Measurements from ENCODE around the gene RRM1. TPM values are rescaled to one million over a fixed set of nuclear protein-coding genes. Genes with fewer than 3 reads are reported as not detected.
"Not testable (repeated sequence)": the region's sequence is repeated elsewhere in the genome, so short reads cannot be mapped to it uniquely, and the experiment has no call there.

The RRM1 gene
- total and polyA plus RNA-seq, 2 donors from 2014 or later = 17.7 to 33.0 TPM

- H3K9ac ChIP-seq (ENCODE audit: low read length in 3 of 3) = no peak overlapping the region
- no peak overlapping the region for H3K4me3 ChIP-seq (ENCODE audit: low read length in 3 of 3)
- no peak for FAIRE-seq
These were observed 46.3 kb upstream of the RRM1 start for GRCh38 chr11:4048340-4048739.

GRCh38 chr11:4049006-4049405 lies 45.6 kb upstream of the RRM1 start:
- Histone ChIP-seq H3K4me1 (ENCODE audit: control insufficient read depth in 2 of 3, insufficient read depth in 2 of 3, low read depth in 1 of 3, low read length in 3 of 3) (peaks cover 0 to 4% (median 0%) of the 10 kb centered on the region in 3 donors), H3K9ac (ENCODE audit: low read length in 3 of 3) (no peak overlapping the region), H3K4me3 (ENCODE audit: low read length in 3 of 3) (no peak overlapping the region), H3K27me3 (ENCODE audit: control insufficient read depth, insufficient read depth, low read length) (no peaks in the 10 kb centered on the region), H3K9me3 (ENCODE audit: control insufficient read depth in 2 of 3, insufficient read depth in 1 of 3, low read length in 3 of 3) (no peaks in the 10 kb centered on the region), H3K27ac (ENCODE audit: low read depth in 2 of 2, low read length in 2 of 2) (no peak overlapping the region), H3K36me3 (ENCODE audit: control insufficient read depth in 2 of 3, insufficient read depth in 3 of 3, low read length in 3 of 3) (no peaks in the 10 kb centered on the region)
- no peak for DNase-seq
- FAIRE-seq = no peak
- intact Hi-C loops (cut with DNase I) = no loop called here
- no peak for TF ChIP-seq CTCF (IDR thresholded peaks at IDR 0.05; ENCODE audit: borderline replicate concordance, extremely low read depth, insufficient read depth)

More at GRCh38 chr11:4048340-4048739, 46.3 kb upstream of the RRM1 start:
- no peak for DNase-seq
- H3K27ac ChIP-seq (ENCODE audit: low read depth in 2 of 2, low read length in 2 of 2) = no peak overlapping the region
- no peaks in the 10 kb centered on the region for H3K27me3 ChIP-seq (ENCODE audit: control insufficient read depth, insufficient read depth, low read length)
- H3K36me3 ChIP-seq (ENCODE audit: control insufficient read depth in 2 of 3, insufficient read depth in 3 of 3, low read length in 3 of 3) = no peaks in the 10 kb centered on the region
- TF ChIP-seq CTCF (IDR thresholded peaks at IDR 0.05; ENCODE audit: borderline replicate concordance, extremely low read depth, insufficient read depth) = no peak
- intact Hi-C loops (cut with DNase I) = no loop called here
- H3K9me3 ChIP-seq (ENCODE audit: control insufficient read depth in 2 of 3, insufficient read depth in 1 of 3, low read length in 3 of 3) = no peaks in the 10 kb centered on the region
- H3K4me1 ChIP-seq (ENCODE audit: control insufficient read depth in 2 of 3, insufficient read depth in 2 of 3, low read depth in 1 of 3, low read length in 3 of 3) = peaks cover 0 to 4% (median 0%) of the 10 kb centered on the region in 3 donors

- TF ChIP-seq CTCF (IDR thresholded peaks at IDR 0.05; ENCODE audit: borderline replicate concordance, extremely low read depth, insufficient read depth) = no peak
- H3K27ac ChIP-seq (ENCODE audit: low read depth in 2 of 2, low read length in 2 of 2) = no peak overlapping the region
- no peak for FAIRE-seq
- no peaks in the 10 kb centered on the region for H3K27me3 ChIP-seq (ENCODE audit: control insufficient read depth, insufficient read depth, low read length)
- H3K9ac ChIP-seq (ENCODE audit: low read length in 3 of 3) = no peak overlapping the region
- H3K36me3 ChIP-seq (ENCODE audit: control insufficient read depth in 2 of 3, insufficient read depth in 3 of 3, low read length in 3 of 3) = no peaks in the 10 kb centered on the region
- no peaks in the 10 kb centered on the region for H3K4me1 ChIP-seq (ENCODE audit: control insufficient read depth in 2 of 3, insufficient read depth in 2 of 3, low read depth in 1 of 3, low read length in 3 of 3)
- no peaks in the 10 kb centered on the region for H3K9me3 ChIP-seq (ENCODE audit: control insufficient read depth in 2 of 3, insufficient read depth in 1 of 3, low read length in 3 of 3)
- no peak for DNase-seq
- H3K4me3 ChIP-seq (ENCODE audit: low read length in 3 of 3) = no peak overlapping the region
- intact Hi-C loops (cut with DNase I) = no loop called here
These were observed 44.5 kb upstream of the RRM1 start for GRCh38 chr11:4050138-4050537.

DNA sequence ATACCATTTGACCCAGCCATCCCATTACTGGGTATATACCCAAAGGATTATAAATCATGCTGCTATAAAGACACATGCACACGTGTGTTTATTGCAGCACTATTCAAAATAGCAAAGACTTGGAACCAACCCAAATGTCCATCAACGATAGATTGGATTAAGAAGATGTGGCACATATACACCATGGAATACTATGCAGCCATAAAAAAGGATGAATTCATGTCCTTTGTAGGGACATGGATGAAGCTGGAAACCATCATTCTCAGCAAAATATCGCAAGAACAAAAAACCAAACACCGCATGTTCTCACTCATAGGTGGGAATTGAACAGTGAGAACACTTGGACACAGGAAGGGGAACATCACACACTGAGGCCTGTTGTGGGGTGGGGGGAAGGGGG lies 41.4 kb upstream of the RRM1 start:
- H3K36me3 ChIP-seq (ENCODE audit: control insufficient read depth in 2 of 3, insufficient read depth in 3 of 3, low read length in 3 of 3); DNase-seq; intact Hi-C loops (cut with DNase I); H3K27me3 ChIP-seq (ENCODE audit: control insufficient read depth, insufficient read depth, low read length); H3K4me3 ChIP-seq (ENCODE audit: low read length in 3 of 3); H3K27ac ChIP-seq (ENCODE audit: low read depth in 2 of 2, low read length in 2 of 2); H3K9me3 ChIP-seq (ENCODE audit: control insufficient read depth in 2 of 3, insufficient read depth in 1 of 3, low read length in 3 of 3); H3K9ac ChIP-seq (ENCODE audit: low read length in 3 of 3); FAIRE-seq; H3K4me1 ChIP-seq (ENCODE audit: control insufficient read depth in 2 of 3, insufficient read depth in 2 of 3, low read depth in 1 of 3, low read length in 3 of 3): not testable (repeated sequence)
